Nephron (organoid): ENCODE results near the gene ZNF786.

Experiments
- H3K27ac Mint-ChIP-seq, 3 experiments: 2 replicates each; pipeline ENCODE4 v1.8.0; 2020; ENCODE audit warnings: mixed read lengths in 3 of 3, mild to moderate bottlenecking in 2 of 3, moderate library complexity in 1 of 3
- H3K27me3 Mint-ChIP-seq: 2 replicates; pipeline ENCODE4 v1.8.0; 2021; ENCODE audit warnings: low read depth, mild to moderate bottlenecking, moderate library complexity, mixed read lengths
- H3K36me3 Mint-ChIP-seq: 2 replicates; pipeline ENCODE4 v1.8.0; 2020; ENCODE audit warnings: low read depth, mixed read lengths
- H3K4me1 Mint-ChIP-seq: 2 replicates; pipeline ENCODE4 v1.8.0; 2020; ENCODE audit warnings: mixed read lengths
- H3K4me3 Mint-ChIP-seq, 3 experiments: 2 replicates each; pipeline ENCODE4 v1.8.0; 2020; ENCODE audit warnings: mild to moderate bottlenecking in 3 of 3, mixed read lengths in 3 of 3, moderate library complexity in 2 of 3
- H3K9me3 Mint-ChIP-seq: 2 replicates; pipeline ENCODE4 v1.8.0; 2020; ENCODE audit warnings: mixed read lengths
- CTCF ChIP-seq, 3 experiments: fragments of 200-600 bp; sonication (generic); IDR thresholded peaks; one replicate each; pipeline ENCODE4 v1.5.0; 2021; ENCODE audit warnings: antibody characterized with exemption in 3 of 3; ENCODE audit not compliant: unreplicated experiment in 3 of 3

The ZNF786 gene

GRCh38 chr7:149104214-149104613 lies 13.7 kb upstream of the ZNF786 start:
- H3K4me1 Mint-ChIP-seq = peaks cover 5% of the 10 kb centered on the region
- H3K27me3 Mint-ChIP-seq = peaks cover 3% of the 10 kb centered on the region
- H3K27ac Mint-ChIP-seq = no peak overlapping the region
- H3K4me3 Mint-ChIP-seq = no peak overlapping the region
- no peaks in the 10 kb centered on the region for H3K9me3 Mint-ChIP-seq
- H3K36me3 Mint-ChIP-seq = peaks cover 18% of the 10 kb centered on the region
- TF ChIP-seq CTCF (IDR thresholded peaks at IDR 0.05; ENCODE audit: unreplicated experiment in 3 of 3) = no peak

GRCh38 chr7:149103424-149103823 lies 12.9 kb upstream of the ZNF786 start:
- TF ChIP-seq CTCF (IDR thresholded peaks at IDR 0.05; ENCODE audit: unreplicated experiment in 3 of 3) = no peak
- Mint-ChIP-seq H3K27me3 (peaks cover 4% of the 10 kb centered on the region), H3K9me3 (no peaks in the 10 kb centered on the region), H3K27ac (no peak overlapping the region), H3K4me3 (no peak overlapping the region), H3K36me3 (peaks cover 17% of the 10 kb centered on the region), H3K4me1 (peaks cover 5% of the 10 kb centered on the region)

GRCh38 chr7:149102666-149103065 lies 12.1 kb upstream of the ZNF786 start:
- H3K9me3 Mint-ChIP-seq = no peaks in the 10 kb centered on the region
- no peak overlapping the region for H3K4me3 Mint-ChIP-seq
- H3K4me1 Mint-ChIP-seq = peaks cover 5% of the 10 kb centered on the region

GRCh38 chr7:149100821-149101220 lies 10.3 kb upstream of the ZNF786 start:
- Mint-ChIP-seq H3K36me3 (peaks cover 17% of the 10 kb centered on the region), H3K27ac (no peak overlapping the region), H3K4me3 (no peak overlapping the region), H3K9me3 (no peaks in the 10 kb centered on the region), H3K27me3 (peaks cover 4% of the 10 kb centered on the region), H3K4me1 (peaks cover 12% of the 10 kb centered on the region)
- TF ChIP-seq CTCF (IDR thresholded peaks at IDR 0.05; ENCODE audit: unreplicated experiment in 3 of 3) = no peak

More at GRCh38 chr7:149102666-149103065, 12.1 kb upstream of the ZNF786 start:
- Mint-ChIP-seq H3K36me3 (peaks cover 17% of the 10 kb centered on the region), H3K27me3 (peaks cover 4% of the 10 kb centered on the region), H3K27ac (peak overlapping the region in 2 of 3 experiments; percentile 23 to 55)
- TF ChIP-seq CTCF (IDR thresholded peaks at IDR 0.05; ENCODE audit: unreplicated experiment in 3 of 3) = no peak

GRCh38 chr7:149099058-149099457 lies 8.5 kb upstream of the ZNF786 start:
- H3K4me3 Mint-ChIP-seq = no peak overlapping the region
- H3K27ac Mint-ChIP-seq = no peak overlapping the region
- no peaks in the 10 kb centered on the region for H3K9me3 Mint-ChIP-seq
- no peak for TF ChIP-seq CTCF (IDR thresholded peaks at IDR 0.05; ENCODE audit: unreplicated experiment in 3 of 3)
- peaks cover 12% of the 10 kb centered on the region for H3K4me1 Mint-ChIP-seq
- H3K27me3 Mint-ChIP-seq = peaks cover 4% of the 10 kb centered on the region
- H3K36me3 Mint-ChIP-seq = peaks cover 8% of the 10 kb centered on the region

GRCh38 chr7:149097088-149097487 lies 6.6 kb upstream of the ZNF786 start:
- TF ChIP-seq CTCF (IDR thresholded peaks at IDR 0.05; ENCODE audit: unreplicated experiment in 3 of 3) = no peak
- H3K4me3 Mint-ChIP-seq = peak overlapping the region in 2 of 3 experiments; percentile 1 to 40
- no peaks in the 10 kb centered on the region for H3K9me3 Mint-ChIP-seq
- H3K36me3 Mint-ChIP-seq = no peaks in the 10 kb centered on the region
- H3K27me3 Mint-ChIP-seq = peaks cover 4% of the 10 kb centered on the region
- H3K4me1 Mint-ChIP-seq = peaks cover 7% of the 10 kb centered on the region
- H3K27ac Mint-ChIP-seq = peak overlapping the region; percentile 71 to 86 (median 72)
